HepG2 (cell line): ENCODE data around the gene RNASE12. TPM values are rescaled to one million over a fixed set of nuclear protein-coding genes. Genes with fewer than 3 reads are reported as not detected.

Experiments
- BRCA1 ChIP-seq: sonication (generic); formaldehyde crosslinking; IDR thresholded peaks from 2 replicates; pipeline ENCODE4 v1.4.0; 2020; ENCODE audit warnings: missing genetic modification reagents
- DNMT1 ChIP-seq: sonication (generic); formaldehyde crosslinking; IDR thresholded peaks from 2 replicates; pipeline ENCODE4 v1.5.1; 2020; ENCODE audit warnings: mild to moderate bottlenecking, missing genetic modification reagents
- DZIP1 ChIP-seq: sonication (generic); formaldehyde crosslinking; IDR thresholded peaks from 2 replicates; pipeline ENCODE4 v1.5.0; 2020; ENCODE audit warnings: mild to moderate bottlenecking, missing genetic modification reagents
- GMEB1 ChIP-seq: sonication (generic); formaldehyde crosslinking; IDR thresholded peaks from 2 replicates; pipeline ENCODE4 v1.5.1; 2020; ENCODE audit warnings: missing genetic modification reagents, mild to moderate bottlenecking, borderline replicate concordance
- GZF1 ChIP-seq: sonication (generic); formaldehyde crosslinking; IDR thresholded peaks from 2 replicates; pipeline ENCODE4 v1.5.1; 2020; ENCODE audit warnings: mild to moderate bottlenecking, missing genetic modification reagents
- HOXA7 ChIP-seq: sonication (generic); formaldehyde crosslinking; IDR thresholded peaks from 2 replicates; pipeline ENCODE4 v1.8.1; 2022; ENCODE audit warnings: mild to moderate bottlenecking, missing genetic modification reagents, moderate library complexity
- IRF2 ChIP-seq: IDR thresholded peaks from 2 replicates; pipeline ENCODE4 v1.6.1; 2018; ENCODE audit warnings: missing genetic modification reagents, missing compliant biosample characterization
- MIER2 ChIP-seq: IDR thresholded peaks from 2 replicates; pipeline ENCODE4 v1.6.1; 2016; ENCODE audit warnings: missing biosample characterization, missing genetic modification reagents
- MLX ChIP-seq: IDR thresholded peaks from 2 replicates; pipeline ENCODE4 v1.6.1; 2016
- RBFOX2 ChIP-seq: fragments of 200-400 bp; formaldehyde crosslinking; IDR thresholded peaks from 2 replicates; pipeline ENCODE4 v1.6.1; 2017; ENCODE audit warnings: low read depth, mild to moderate bottlenecking, low read length
- RFX5 ChIP-seq: IDR thresholded peaks from 2 replicates; pipeline ENCODE4 v1.6.1; 2011; ENCODE audit warnings: low read depth, low read length, improper control_type of control experiment
- RFXANK ChIP-seq: IDR thresholded peaks from 2 replicates; pipeline ENCODE4 v1.6.1; 2016
- RFXAP ChIP-seq: sonication (generic); formaldehyde crosslinking; IDR thresholded peaks from 2 replicates; pipeline ENCODE4 v1.4.0; 2020; ENCODE audit warnings: missing genetic modification reagents, borderline replicate concordance
- SIN3A ChIP-seq: IDR thresholded peaks from 2 replicates; pipeline ENCODE4 v1.6.1; 2011; ENCODE audit warnings: low read depth, mild to moderate bottlenecking, control low read depth, low read length, borderline replicate concordance
- ZNF101 ChIP-seq: sonication (generic); formaldehyde crosslinking; IDR thresholded peaks from 2 replicates; pipeline ENCODE4 v1.4.0; 2020; ENCODE audit warnings: mild to moderate bottlenecking, low read depth, missing genetic modification reagents, borderline replicate concordance
- ZNF20 ChIP-seq: sonication (generic); formaldehyde crosslinking; IDR thresholded peaks from 2 replicates; pipeline ENCODE4 v1.4.0; 2020; ENCODE audit warnings: mild to moderate bottlenecking, moderate library complexity, missing genetic modification reagents
- ZNF777 ChIP-seq: sonication (generic); formaldehyde crosslinking; IDR thresholded peaks from 2 replicates; pipeline ENCODE4 v1.4.0; 2020; ENCODE audit warnings: missing genetic modification reagents
- polyA plus RNA-seq, 8 experiments: library from polyadenylated mRNA; depleted of rRNA in 3 of 8; stranded (reverse) in 7 of 8; unstranded in 1 of 8; fragments of >200 nt; fragmentation: Illumina TruSeq in 4 of 8; extraction: Trizol in 4 of 8; gene quantifications; 2 replicates each; pipeline versions ENCODE4 v1.2.1 to v1.2.3, GENCODE V29; 2011 to 2016; ENCODE audit warnings: low read depth in 4 of 8, missing spikeins in 1 of 8, mixed read lengths in 1 of 8; ENCODE audit not compliant: insufficient read depth in 1 of 8
- total RNA-seq, 5 experiments: library from RNA; depleted of rRNA; stranded (reverse); fragments of >200 nt; fragmentation: Illumina TruSeq; extraction: Trizol; gene quantifications; 2 replicates each; pipeline ENCODE4 v1.2.3, GENCODE V29; 2016; ENCODE audit warnings: low read depth in 1 of 5
- TF ChIP-seq, protein P1 (sequence below): sonication (generic); formaldehyde crosslinking; IDR thresholded peaks from 2 replicates; pipeline ENCODE4 v1.4.0; 2020; ENCODE audit warnings: missing genetic modification reagents
- TF ChIP-seq, protein P2 (sequence below): sonication (generic); formaldehyde crosslinking; IDR thresholded peaks from 2 replicates; pipeline ENCODE4 v1.4.0; 2020; ENCODE audit warnings: missing genetic modification reagents

Gene RNASE12
- total and polyA plus RNA-seq, 2 of the 13 experiments (the other 11 are each of a cell fraction or from before 2014, with no cell fraction given): not detected

- TF ChIP-seq DNMT1 (CRISPR knock-in tag) (no peak), GMEB1 (CRISPR knock-in tag) (0 out of 2 replicates have a peak, but pooled peaks have one; percentile 41), IRF2 (CRISPR knock-in tag) (no peak), ZNF777 (CRISPR knock-in tag) (peak; percentile 67), GZF1 (CRISPR knock-in tag) (no peak), RFX5 (no peak), MIER2 (no peak), BRCA1 (CRISPR knock-in tag) (no peak), ZNF101 (CRISPR knock-in tag) (no peak), SIN3A (no peak), RBFOX2 (no peak), HOXA7 (CRISPR knock-in tag) (no peak), ZNF20 (CRISPR knock-in tag) (peak; percentile 56; the same call in 1 of the 2 replicates), RFXANK (no peak), DZIP1 (CRISPR knock-in tag) (no peak), RFXAP (CRISPR knock-in tag) (no peak), MLX (CRISPR knock-in tag) (no peak)
- TF ChIP-seq, protein P1, sequence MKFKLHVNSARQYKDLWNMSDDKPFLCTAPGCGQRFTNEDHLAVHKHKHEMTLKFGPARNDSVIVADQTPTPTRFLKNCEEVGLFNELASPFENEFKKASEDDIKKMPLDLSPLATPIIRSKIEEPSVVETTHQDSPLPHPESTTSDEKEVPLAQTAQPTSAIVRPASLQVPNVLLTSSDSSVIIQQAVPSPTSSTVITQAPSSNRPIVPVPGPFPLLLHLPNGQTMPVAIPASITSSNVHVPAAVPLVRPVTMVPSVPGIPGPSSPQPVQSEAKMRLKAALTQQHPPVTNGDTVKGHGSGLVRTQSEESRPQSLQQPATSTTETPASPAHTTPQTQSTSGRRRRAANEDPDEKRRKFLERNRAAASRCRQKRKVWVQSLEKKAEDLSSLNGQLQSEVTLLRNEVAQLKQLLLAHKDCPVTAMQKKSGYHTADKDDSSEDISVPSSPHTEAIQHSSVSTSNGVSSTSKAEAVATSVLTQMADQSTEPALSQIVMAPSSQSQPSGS (CRISPR knock-in tag): no peak
- TF ChIP-seq, protein P2, sequence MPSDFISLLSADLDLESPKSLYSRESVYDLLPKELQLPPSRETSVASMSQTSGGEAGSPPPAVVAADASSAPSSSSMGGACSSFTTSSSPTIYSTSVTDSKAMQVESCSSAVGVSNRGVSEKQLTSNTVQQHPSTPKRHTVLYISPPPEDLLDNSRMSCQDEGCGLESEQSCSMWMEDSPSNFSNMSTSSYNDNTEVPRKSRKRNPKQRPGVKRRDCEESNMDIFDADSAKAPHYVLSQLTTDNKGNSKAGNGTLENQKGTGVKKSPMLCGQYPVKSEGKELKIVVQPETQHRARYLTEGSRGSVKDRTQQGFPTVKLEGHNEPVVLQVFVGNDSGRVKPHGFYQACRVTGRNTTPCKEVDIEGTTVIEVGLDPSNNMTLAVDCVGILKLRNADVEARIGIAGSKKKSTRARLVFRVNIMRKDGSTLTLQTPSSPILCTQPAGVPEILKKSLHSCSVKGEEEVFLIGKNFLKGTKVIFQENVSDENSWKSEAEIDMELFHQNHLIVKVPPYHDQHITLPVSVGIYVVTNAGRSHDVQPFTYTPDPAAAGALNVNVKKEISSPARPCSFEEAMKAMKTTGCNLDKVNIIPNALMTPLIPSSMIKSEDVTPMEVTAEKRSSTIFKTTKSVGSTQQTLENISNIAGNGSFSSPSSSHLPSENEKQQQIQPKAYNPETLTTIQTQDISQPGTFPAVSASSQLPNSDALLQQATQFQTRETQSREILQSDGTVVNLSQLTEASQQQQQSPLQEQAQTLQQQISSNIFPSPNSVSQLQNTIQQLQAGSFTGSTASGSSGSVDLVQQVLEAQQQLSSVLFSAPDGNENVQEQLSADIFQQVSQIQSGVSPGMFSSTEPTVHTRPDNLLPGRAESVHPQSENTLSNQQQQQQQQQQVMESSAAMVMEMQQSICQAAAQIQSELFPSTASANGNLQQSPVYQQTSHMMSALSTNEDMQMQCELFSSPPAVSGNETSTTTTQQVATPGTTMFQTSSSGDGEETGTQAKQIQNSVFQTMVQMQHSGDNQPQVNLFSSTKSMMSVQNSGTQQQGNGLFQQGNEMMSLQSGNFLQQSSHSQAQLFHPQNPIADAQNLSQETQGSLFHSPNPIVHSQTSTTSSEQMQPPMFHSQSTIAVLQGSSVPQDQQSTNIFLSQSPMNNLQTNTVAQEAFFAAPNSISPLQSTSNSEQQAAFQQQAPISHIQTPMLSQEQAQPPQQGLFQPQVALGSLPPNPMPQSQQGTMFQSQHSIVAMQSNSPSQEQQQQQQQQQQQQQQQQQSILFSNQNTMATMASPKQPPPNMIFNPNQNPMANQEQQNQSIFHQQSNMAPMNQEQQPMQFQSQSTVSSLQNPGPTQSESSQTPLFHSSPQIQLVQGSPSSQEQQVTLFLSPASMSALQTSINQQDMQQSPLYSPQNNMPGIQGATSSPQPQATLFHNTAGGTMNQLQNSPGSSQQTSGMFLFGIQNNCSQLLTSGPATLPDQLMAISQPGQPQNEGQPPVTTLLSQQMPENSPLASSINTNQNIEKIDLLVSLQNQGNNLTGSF (CRISPR knock-in tag): no peak
Observed at GRCh38 chr14:20632448-20632830, 41.3 kb upstream of the RNASE12 start (continued).
